ENCODE data around the gene NEB.

DNA sequence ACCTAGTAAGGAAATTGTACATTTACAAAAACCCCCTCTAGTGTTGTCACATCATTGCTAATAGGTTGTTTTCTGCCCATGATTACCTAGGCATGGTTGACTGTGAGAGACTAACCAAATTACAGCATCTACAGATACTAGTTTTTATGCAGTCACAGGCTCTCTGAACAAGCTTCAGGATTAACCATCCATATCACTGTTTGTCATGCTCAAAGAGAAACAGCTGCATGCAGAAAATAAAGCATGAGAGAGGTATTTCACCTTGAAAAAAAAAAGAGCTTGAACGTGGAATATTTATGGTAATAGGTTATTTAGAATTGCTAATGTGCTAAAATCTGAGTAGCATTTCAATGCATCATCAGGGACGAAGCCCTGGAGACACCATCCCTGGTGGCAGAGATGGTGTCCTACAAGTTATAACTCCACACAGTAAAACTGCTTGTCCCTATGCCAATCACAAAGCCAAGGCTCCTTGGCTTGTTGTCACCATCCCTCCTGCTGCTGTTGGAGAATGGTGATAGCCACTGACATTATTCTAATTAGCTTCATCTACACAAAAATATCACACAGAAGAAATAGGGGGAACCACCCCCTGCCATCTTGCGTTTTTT lies 5.4 kb downstream of the NEB start:
- TF ChIP-seq CTCF (IDR thresholded peaks at IDR 0.05) (peak in 1 of 6 experiments; percentile 6), POLR2A (IDR thresholded peaks at IDR 0.05) (no peak)
